Measurements from ENCODE around the gene TRIM40.

DNA sequence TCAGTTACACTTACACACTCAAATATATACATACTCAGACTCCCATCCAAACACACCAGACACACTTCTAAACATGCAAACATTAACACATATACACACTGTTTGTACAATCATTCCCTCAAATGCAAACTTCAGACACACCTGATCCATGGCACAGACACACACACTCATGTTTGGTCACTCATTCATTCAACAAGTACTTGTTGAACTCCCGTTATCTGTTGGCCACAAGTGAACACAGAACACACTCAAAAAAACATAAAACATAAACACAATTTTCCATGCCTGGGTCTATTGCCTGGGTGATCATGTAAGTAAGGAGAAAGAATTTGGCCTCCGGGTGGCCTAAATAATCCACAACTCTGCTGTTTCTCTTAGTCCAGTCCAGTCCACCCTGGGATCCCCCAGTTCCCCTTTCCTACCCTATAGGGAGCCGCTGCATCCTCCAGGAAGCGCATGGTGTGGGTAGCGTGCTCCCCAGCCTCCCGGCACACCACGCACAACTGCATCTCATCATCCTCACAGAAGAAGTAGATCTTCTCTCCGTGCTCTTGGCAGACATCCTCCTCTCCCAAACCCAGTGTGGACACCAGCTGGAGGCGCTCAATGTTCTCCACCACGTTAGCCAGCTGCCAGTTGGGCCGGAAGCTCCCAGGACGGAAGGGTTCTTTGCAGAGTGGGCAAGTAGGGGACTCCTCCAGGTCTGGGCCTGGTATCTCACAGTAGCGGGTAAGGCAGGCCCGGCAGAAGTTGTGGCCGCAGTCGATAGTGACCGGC is 24.3 kb downstream of the TRIM40 start:
- TF ChIP-seq CTCF (IDR thresholded peaks at IDR 0.05): no peak
- no peak for TF ChIP-seq POLR2A (IDR thresholded peaks at IDR 0.05)

All from lower leg skin (tissue), 3 donors.